Measurements from ENCODE around the gene GAPT.
A peak's percentile ranks its signal among the peaks of the same experiment; 100 is the strongest.
"Not testable (repeated sequence)": the region's sequence is repeated elsewhere in the genome, so short reads cannot be mapped to it uniquely, and the experiment has no call there.

The GAPT gene

GRCh38 chr5:58505971-58506640 is 14.9 kb downstream of the GAPT start:
- no peak for DNase-seq

GRCh38 chr5:58507715-58508114 is 16.5 kb downstream of the GAPT start:
- DNase-seq, result no peak

GRCh38 chr5:58517198-58517597 is 26.0 kb downstream of the GAPT start:
- no peak for DNase-seq

- no peak for DNase-seq
Measured at GRCh38 chr5:58523956-58524355, 32.7 kb downstream of the GAPT start.

GRCh38 chr5:58524571-58524970 is 33.3 kb downstream of the GAPT start:
- no peak for DNase-seq

GRCh38 chr5:58530942-58531490 is 39.8 kb downstream of the GAPT start:
- no peak for DNase-seq

- DNase-seq, result not testable (repeated sequence)
Measured at GRCh38 chr5:58541935-58542334, 50.7 kb downstream of the GAPT start.

- DNase-seq, result no peak
Measured at GRCh38 chr5:58542709-58543108, 51.5 kb downstream of the GAPT start.

GRCh38 chr5:58543723-58544122 is 52.5 kb downstream of the GAPT start:
- DNase-seq, result no peak

GRCh38 chr5:58544195-58544594 is 53.0 kb downstream of the GAPT start:
- no peak for DNase-seq

- DNase-seq, result no peak
Measured at GRCh38 chr5:58544926-58545325, 53.7 kb downstream of the GAPT start.

GRCh38 chr5:58545912-58546311 is 54.7 kb downstream of the GAPT start:
- DNase-seq, result peak in 1 of 2 donors; percentile 16
